ENCODE results near the gene ARPP21.

DNA sequence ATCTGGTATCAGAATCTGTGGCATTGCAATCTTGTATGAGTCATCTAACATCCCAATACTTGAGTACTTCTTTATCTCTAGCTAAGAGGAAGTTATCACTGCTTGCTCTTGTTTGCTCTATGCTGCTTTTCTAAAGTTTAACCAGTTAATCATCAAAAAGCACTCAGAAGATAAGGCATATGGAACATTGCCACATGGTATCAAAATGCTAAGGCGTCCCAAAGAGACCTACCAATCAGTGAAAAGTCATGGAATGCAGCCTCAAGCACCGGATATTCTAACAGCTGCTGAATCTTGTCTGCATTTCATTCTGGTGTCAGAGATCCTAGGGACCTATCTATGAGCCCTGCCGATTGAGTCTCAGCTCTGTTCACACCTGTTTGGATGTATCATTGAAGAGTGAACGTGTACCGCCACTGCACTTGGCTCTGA, 192.8 kb downstream of the ARPP21 start:
- TF ChIP-seq CTCF (IDR thresholded peaks at IDR 0.05; ENCODE audit: poor library complexity, severe bottlenecking) (no peak), MXI1 (conservative IDR thresholded peaks at IDR 0.05; ENCODE audit: poor library complexity, severe bottlenecking) (no peak), RAD21 (conservative IDR thresholded peaks at IDR 0.05) (no peak)
- TF ChIP-seq, protein P1, sequence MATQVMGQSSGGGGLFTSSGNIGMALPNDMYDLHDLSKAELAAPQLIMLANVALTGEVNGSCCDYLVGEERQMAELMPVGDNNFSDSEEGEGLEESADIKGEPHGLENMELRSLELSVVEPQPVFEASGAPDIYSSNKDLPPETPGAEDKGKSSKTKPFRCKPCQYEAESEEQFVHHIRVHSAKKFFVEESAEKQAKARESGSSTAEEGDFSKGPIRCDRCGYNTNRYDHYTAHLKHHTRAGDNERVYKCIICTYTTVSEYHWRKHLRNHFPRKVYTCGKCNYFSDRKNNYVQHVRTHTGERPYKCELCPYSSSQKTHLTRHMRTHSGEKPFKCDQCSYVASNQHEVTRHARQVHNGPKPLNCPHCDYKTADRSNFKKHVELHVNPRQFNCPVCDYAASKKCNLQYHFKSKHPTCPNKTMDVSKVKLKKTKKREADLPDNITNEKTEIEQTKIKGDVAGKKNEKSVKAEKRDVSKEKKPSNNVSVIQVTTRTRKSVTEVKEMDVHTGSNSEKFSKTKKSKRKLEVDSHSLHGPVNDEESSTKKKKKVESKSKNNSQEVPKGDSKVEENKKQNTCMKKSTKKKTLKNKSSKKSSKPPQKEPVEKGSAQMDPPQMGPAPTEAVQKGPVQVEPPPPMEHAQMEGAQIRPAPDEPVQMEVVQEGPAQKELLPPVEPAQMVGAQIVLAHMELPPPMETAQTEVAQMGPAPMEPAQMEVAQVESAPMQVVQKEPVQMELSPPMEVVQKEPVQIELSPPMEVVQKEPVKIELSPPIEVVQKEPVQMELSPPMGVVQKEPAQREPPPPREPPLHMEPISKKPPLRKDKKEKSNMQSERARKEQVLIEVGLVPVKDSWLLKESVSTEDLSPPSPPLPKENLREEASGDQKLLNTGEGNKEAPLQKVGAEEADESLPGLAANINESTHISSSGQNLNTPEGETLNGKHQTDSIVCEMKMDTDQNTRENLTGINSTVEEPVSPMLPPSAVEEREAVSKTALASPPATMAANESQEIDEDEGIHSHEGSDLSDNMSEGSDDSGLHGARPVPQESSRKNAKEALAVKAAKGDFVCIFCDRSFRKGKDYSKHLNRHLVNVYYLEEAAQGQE (IDR thresholded peaks at IDR 0.05; ENCODE audit: borderline replicate concordance), result no peak

Measured in neural cell (in vitro differentiated cells).